B cell (primary cell): ENCODE measurements around the gene KIAA0319L. TPM values are rescaled to one million over a fixed set of nuclear protein-coding genes. Genes with fewer than 3 reads are reported as not detected.

Experiments used
- ATAC-seq: fragments of 200-7000 bp; cut with Tn5 transposase; one replicate; pipeline ENCODE4 v1.10.0; 2021; ENCODE audit warnings: low read depth, mild to moderate bottlenecking, moderate number of reproducible peaks, moderate library complexity
- CTCF ChIA-PET: fragments of 350-600 bp; sonication (Branson Sonifier 250); formaldehyde crosslinking; loops from one replicate; lab custom pipeline; 2021; ENCODE audit warnings: antibody characterized with exemption, inconsistent platforms; lab: Charles Lee
- POLR2A ChIA-PET: fragments of 350-600 bp; sonication (Branson Sonifier 250); formaldehyde crosslinking; loops from one replicate; lab custom pipeline; 2021; ENCODE audit warnings: antibody characterized with exemption; lab: Charles Lee
- DNase-seq: peaks from one replicate; pipeline ENCODE4 v3.0.0; 2013
- H2AFZ ChIP-seq: 2 replicates; pipeline ENCODE4 v1.6.1; 2012; ENCODE audit warnings: mild to moderate bottlenecking, low read depth, low read length; ENCODE audit not compliant: insufficient read depth, poor library complexity, severe bottlenecking
- H3K27ac ChIP-seq, 2 donors: 1 replicate in 1 of 2; 2 replicates in 1 of 2; pipeline ENCODE4 v1.5.1; 2012 to 2013; ENCODE audit warnings: low read length in 2 of 2, mild to moderate bottlenecking in 2 of 2, moderate library complexity in 1 of 2
- H3K27me3 ChIP-seq, 4 experiments: fragments of 200-600 bp in 1 of 4; sonication (generic) in 1 of 4; replicated peaks in 1 of 4; 1 replicate in 2 of 4; 2 replicates in 2 of 4; pipeline versions ENCODE4 v1.6.1 to v1.7.0; 2013 to 2016; ENCODE audit warnings: low read length in 3 of 4, mild to moderate bottlenecking in 2 of 4, mixed read lengths in 1 of 4, moderate library complexity in 1 of 4; ENCODE audit not compliant: insufficient read depth in 4 of 4, control insufficient read depth in 3 of 4; ENCODE audit errors: control extremely low read depth in 1 of 4
- H3K36me3 ChIP-seq, 2 experiments: replicated peaks in 1 of 2; 1 replicate in 1 of 2; 2 replicates in 1 of 2; pipeline versions ENCODE4 v1.6.1 to v1.7.1; 2013; ENCODE audit warnings: low read length in 1 of 2; ENCODE audit not compliant: insufficient read depth in 2 of 2, control insufficient read depth in 1 of 2; ENCODE audit errors: control extremely low read depth in 1 of 2, extremely low read depth in 1 of 2
- H3K4me1 ChIP-seq, 2 donors: fragments of 200-600 bp in 1 of 2; sonication (generic) in 1 of 2; 1 replicate in 1 of 2; 2 replicates in 1 of 2; pipeline versions ENCODE4 v1.5.1 to v1.6.1; 2013 to 2017; ENCODE audit warnings: low read length in 2 of 2; ENCODE audit not compliant: control insufficient read depth in 2 of 2, insufficient read depth in 2 of 2
- H3K4me2 ChIP-seq: replicated peaks from 2 replicates; pipeline ENCODE3; 2012; ENCODE audit warnings: mild to moderate bottlenecking, low read depth, low read length; ENCODE audit not compliant: poor library complexity, severe bottlenecking
- H3K4me3 ChIP-seq, 5 experiments: fragments of 200-600 bp in 1 of 5; sonication (generic) in 1 of 5; 1 replicate in 3 of 5; 2 replicates in 2 of 5; pipeline versions ENCODE4 v1.5.1 to v1.7.0; 2011 to 2016; ENCODE audit warnings: low read length in 4 of 5, mild to moderate bottlenecking in 4 of 5, low read depth in 2 of 5, control low read depth in 1 of 5, moderate library complexity in 1 of 5; ENCODE audit not compliant: insufficient read depth in 1 of 5; ENCODE audit errors: control extremely low read depth in 1 of 5, extremely low read depth in 1 of 5
- H3K79me2 ChIP-seq: fragments of 200-600 bp; sonication (generic); one replicate; pipeline ENCODE4 v1.6.0; 2016; ENCODE audit warnings: low read length; ENCODE audit not compliant: control insufficient read depth, insufficient read depth
- H3K9ac ChIP-seq: fragments of 200-600 bp; sonication (generic); 2 replicates; pipeline ENCODE4 v1.6.1; 2017; ENCODE audit warnings: mild to moderate bottlenecking, low read length, moderate library complexity
- H3K9me3 ChIP-seq, 3 donors: one replicate each; pipeline versions ENCODE4 v1.6.1 to v1.7.1; 2013; ENCODE audit warnings: low read length in 2 of 3; ENCODE audit not compliant: control insufficient read depth in 2 of 3, insufficient read depth in 1 of 3; ENCODE audit errors: control extremely low read depth in 1 of 3
- H4K20me1 ChIP-seq: 2 replicates; pipeline ENCODE4 v1.6.0; 2012; ENCODE audit warnings: mild to moderate bottlenecking, low read length; ENCODE audit not compliant: insufficient read depth, control insufficient read depth, poor library complexity, severe bottlenecking
- H3K27ac Mint-ChIP-seq: one replicate; pipeline ENCODE4 v1.8.0; 2021; ENCODE audit warnings: mixed read lengths
- H3K27me3 Mint-ChIP-seq: one replicate; pipeline ENCODE4 v1.8.0; 2021; ENCODE audit warnings: mixed read lengths
- H3K4me1 Mint-ChIP-seq: one replicate; pipeline ENCODE4 v1.8.0; 2021; ENCODE audit warnings: mixed read lengths
- H3K4me3 Mint-ChIP-seq: one replicate; pipeline ENCODE4 v1.8.0; 2021; ENCODE audit warnings: mixed read lengths
- H3K9me3 Mint-ChIP-seq: one replicate; pipeline ENCODE4 v1.8.0; 2022; ENCODE audit warnings: mixed read lengths; ENCODE audit not compliant: insufficient read depth
- EZH2 ChIP-seq: IDR thresholded peaks from 2 replicates; pipeline ENCODE4 v1.6.1; 2012; ENCODE audit warnings: borderline replicate concordance, low read depth, mild to moderate bottlenecking, moderate library complexity, low read length; ENCODE audit not compliant: insufficient read depth, poor library complexity, severe bottlenecking
- WGBS: methylation state at CpG from one replicate; pipeline ENCODE4 v1.1.5; 2013; ENCODE audit warnings: missing lambda C conversion rate; ENCODE audit not compliant: insufficient coverage; 5-methylcytosine and 5-hydroxymethylcytosine counted together
- intact Hi-C: fragments of 100-400 bp; cut with micrococcal nuclease; formaldehyde crosslinking; loops from one replicate; pipeline ENCODE4 v1.10.0; 2022
- polyA plus RNA-seq: library from polyadenylated mRNA; depleted of rRNA; stranded (reverse); fragments of >200 nt; gene quantifications from 2 replicates; pipeline ENCODE4 v1.2.3, GENCODE V29; 2012
- total RNA-seq, 2 donors: library from RNA; stranded (reverse); fragments of 120-200 nt in 1 of 2; gene quantifications; 1 replicate in 1 of 2; 2 replicates in 1 of 2; pipeline versions ENCODE4 v1.2.3 to v1.2.4, GENCODE V29; 2013 to 2022
- TF ChIP-seq, protein P1 (sequence below): fragments of 200-600 bp; IDR thresholded peaks from one replicate; pipeline ENCODE4 v1.8.0; 2022; ENCODE audit warnings: antibody characterized with exemption, mild to moderate bottlenecking

Gene KIAA0319L
- total and polyA plus RNA-seq, 2 donors (not counting 1 experiment from before 2014, with no cell fraction given) = 35.9 to 78.1 TPM

DNA sequence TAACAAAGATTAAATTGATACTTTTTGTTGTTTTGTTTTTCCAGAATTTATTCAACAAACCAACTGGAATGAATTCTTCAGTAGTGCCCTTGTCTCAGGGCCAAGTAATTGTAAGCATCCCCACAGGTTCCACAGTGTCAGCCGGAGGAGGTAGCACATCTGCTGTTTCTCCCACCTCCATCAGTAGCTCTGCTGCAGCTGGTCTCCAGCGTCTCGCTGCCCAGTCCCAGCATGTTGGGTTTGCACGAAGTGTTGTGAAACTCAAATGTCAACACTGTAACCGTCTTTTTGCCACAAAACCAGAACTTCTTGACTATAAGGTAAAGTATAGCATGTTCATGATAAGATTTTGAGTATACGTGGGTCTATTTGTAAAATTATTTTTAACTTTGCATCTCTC lies 170.2 kb downstream of the KIAA0319L start:
- DNase-seq = no peak
- H3K36me3 ChIP-seq = peaks cover 0 to 35% of the 10 kb centered on the region in 2 experiments
- WGBS = 100% methylated on average over 1 of the region's 6 CpGs

GRCh38 chr1:35386290-35386689 lies 170.9 kb downstream of the KIAA0319L start:
- Mint-ChIP-seq H3K4me3 (no peak overlapping the region), H3K9me3 (no peaks in the 10 kb centered on the region), H3K4me1 (no peaks in the 10 kb centered on the region), H3K27me3 (no peaks in the 10 kb centered on the region), H3K27ac (no peak overlapping the region)
- no peak overlapping the region for H3K4me3 ChIP-seq
- no peak for TF ChIP-seq EZH2
- TF ChIP-seq, protein P1, sequence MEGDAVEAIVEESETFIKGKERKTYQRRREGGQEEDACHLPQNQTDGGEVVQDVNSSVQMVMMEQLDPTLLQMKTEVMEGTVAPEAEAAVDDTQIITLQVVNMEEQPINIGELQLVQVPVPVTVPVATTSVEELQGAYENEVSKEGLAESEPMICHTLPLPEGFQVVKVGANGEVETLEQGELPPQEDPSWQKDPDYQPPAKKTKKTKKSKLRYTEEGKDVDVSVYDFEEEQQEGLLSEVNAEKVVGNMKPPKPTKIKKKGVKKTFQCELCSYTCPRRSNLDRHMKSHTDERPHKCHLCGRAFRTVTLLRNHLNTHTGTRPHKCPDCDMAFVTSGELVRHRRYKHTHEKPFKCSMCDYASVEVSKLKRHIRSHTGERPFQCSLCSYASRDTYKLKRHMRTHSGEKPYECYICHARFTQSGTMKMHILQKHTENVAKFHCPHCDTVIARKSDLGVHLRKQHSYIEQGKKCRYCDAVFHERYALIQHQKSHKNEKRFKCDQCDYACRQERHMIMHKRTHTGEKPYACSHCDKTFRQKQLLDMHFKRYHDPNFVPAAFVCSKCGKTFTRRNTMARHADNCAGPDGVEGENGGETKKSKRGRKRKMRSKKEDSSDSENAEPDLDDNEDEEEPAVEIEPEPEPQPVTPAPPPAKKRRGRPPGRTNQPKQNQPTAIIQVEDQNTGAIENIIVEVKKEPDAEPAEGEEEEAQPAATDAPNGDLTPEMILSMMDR = no peak
- no peak for DNase-seq
- H3K36me3 ChIP-seq = peaks cover 0 to 31% of the 10 kb centered on the region in 2 experiments
- ChIA-PET CTCF (no interaction called here), POLR2A (no interaction called here)
- H3K9me3 ChIP-seq = no peaks in the 10 kb centered on the region
- no peaks in the 10 kb centered on the region for H3K27me3 ChIP-seq
- no peak overlapping the region for H3K9ac ChIP-seq
- H3K79me2 ChIP-seq = no peaks in the 10 kb centered on the region
- no peak overlapping the region for H3K27ac ChIP-seq
- 100% methylated on average over 1 of the region's 7 CpGs for WGBS
- H4K20me1 ChIP-seq = no peaks in the 10 kb centered on the region
- no peak for ATAC-seq
- no peak overlapping the region for H2AFZ ChIP-seq
- H3K4me2 ChIP-seq = no peak overlapping the region
- no peaks in the 10 kb centered on the region for H3K4me1 ChIP-seq
- intact Hi-C loops = no loop called here

More for the DNA sequence above, 170.2 kb downstream of the KIAA0319L start:
- no peak overlapping the region for H3K4me3 Mint-ChIP-seq
- POLR2A ChIA-PET = no interaction called here
- Histone ChIP-seq H3K4me2 (no peak overlapping the region), H3K79me2 (no peaks in the 10 kb centered on the region), H3K4me3 (no peak overlapping the region), H3K9ac (no peak overlapping the region), H3K27ac (no peak overlapping the region), H2AFZ (no peak overlapping the region), H3K9me3 (no peaks in the 10 kb centered on the region), H3K27me3 (no peaks in the 10 kb centered on the region), H3K4me1 (no peaks in the 10 kb centered on the region), H4K20me1 (no peaks in the 10 kb centered on the region)
- CTCF ChIA-PET = no interaction called here
- H3K9me3 Mint-ChIP-seq = no peaks in the 10 kb centered on the region
- no peaks in the 10 kb centered on the region for H3K4me1 Mint-ChIP-seq
- no peak for TF ChIP-seq EZH2
- TF ChIP-seq, protein P1 = no peak
- intact Hi-C loops = no loop called here
- no peak for ATAC-seq
- no peaks in the 10 kb centered on the region for H3K27me3 Mint-ChIP-seq
- H3K27ac Mint-ChIP-seq = no peak overlapping the region

Other genes starting within 250 kb of the KIAA0319L start
- gene NCDN, start 396 bp upstream of the KIAA0319L start, total RNA-seq = 19.8 and 22.6 TPM in 2 replicates
- gene NCDN, start 396 bp upstream of the KIAA0319L start, polyA plus RNA-seq = 9.4 and 13.6 TPM in 2 replicates
- 3.2 and 4.5 TPM in 2 replicates for gene TFAP2E, start 15.9 kb upstream of the KIAA0319L start, total RNA-seq
- gene TFAP2E, start 15.9 kb upstream of the KIAA0319L start, polyA plus RNA-seq = 2.3 and 3.8 TPM in 2 replicates
- 24.8 and 26.2 TPM in 2 replicates for gene PSMB2, start 84.1 kb upstream of the KIAA0319L start, total RNA-seq
- gene PSMB2, start 84.1 kb upstream of the KIAA0319L start, polyA plus RNA-seq = 20.5 and 21.9 TPM in 2 replicates
- 5.4 and 5.8 TPM in 2 replicates for gene C1orf216, start 161.5 kb upstream of the KIAA0319L start, total RNA-seq
- 2.2 and 2.6 TPM in 2 replicates for gene C1orf216, start 161.5 kb upstream of the KIAA0319L start, polyA plus RNA-seq
- gene CLSPN, start 212.6 kb upstream of the KIAA0319L start, total RNA-seq = 0.85 and 1.1 TPM in 2 replicates
- 0.22 and 0.34 TPM in 2 replicates for gene CLSPN, start 212.6 kb upstream of the KIAA0319L start, polyA plus RNA-seq